ENCODE data around the gene DDX60.

GRCh38 chr4:168308912-168309311 is 9.6 kb downstream of the DDX60 start:
- no peak for TF ChIP-seq CTCF (IDR thresholded peaks at IDR 0.05)
- no peak for TF ChIP-seq POLR2A (IDR thresholded peaks at IDR 0.05)
- no peak for TF ChIP-seq POLR2AphosphoS5 (IDR thresholded peaks at IDR 0.05)
